Suprapubic skin (tissue), 4 donors: ENCODE data around the gene OXTR. TPM values are rescaled to one million over a fixed set of nuclear protein-coding genes. Genes with fewer than 3 reads are reported as not detected.

Source experiments
- DNase-seq, 2 donors: peaks; one replicate each; pipeline ENCODE4 v3.0.0-alpha.2; 2019; ENCODE audit warnings: low spot score in 2 of 2
- H3K27ac ChIP-seq: fragments of 200-600 bp; sonication (generic); one replicate; pipeline ENCODE4 v1.5.1; 2019
- H3K27me3 ChIP-seq: fragments of 200-600 bp; sonication (generic); one replicate; pipeline ENCODE4 v1.5.1; 2019
- H3K36me3 ChIP-seq: fragments of 200-600 bp; sonication (generic); one replicate; pipeline ENCODE4 v1.5.1; 2019
- H3K4me1 ChIP-seq: fragments of 200-600 bp; sonication (generic); one replicate; pipeline ENCODE4 v1.5.1; 2019
- H3K4me3 ChIP-seq: fragments of 200-600 bp; sonication (generic); one replicate; pipeline ENCODE4 v1.5.1; 2019; ENCODE audit warnings: mild to moderate bottlenecking
- H3K9me3 ChIP-seq: fragments of 200-600 bp; sonication (generic); one replicate; pipeline ENCODE4 v1.5.1; 2019
- EP300 ChIP-seq: sonication (generic); formaldehyde crosslinking; IDR thresholded peaks from one replicate; pipeline ENCODE4 v1.6.1; 2017; ENCODE audit warnings: antibody characterized with exemption
- POLR2A ChIP-seq, 2 donors: fragments of 450-650 bp; IDR thresholded peaks; one replicate each; pipeline ENCODE4 v1.6.1; 2017; ENCODE audit warnings: antibody characterized with exemption in 2 of 2, mild to moderate bottlenecking in 2 of 2, moderate library complexity in 2 of 2
- POLR2AphosphoS5 ChIP-seq, 3 donors: sonication (generic); formaldehyde crosslinking; IDR thresholded peaks; one replicate each; pipeline ENCODE4 v1.6.1; 2017; ENCODE audit warnings: antibody characterized with exemption in 3 of 3
- WGBS: methylation state at CpG from one replicate; pipeline ENCODE4 v1.1.5; 2018; 5-methylcytosine and 5-hydroxymethylcytosine counted together
- total RNA-seq, 4 donors: library from RNA; depleted of rRNA; stranded (reverse); fragments of >200 nt; gene quantifications; one replicate each; pipeline ENCODE4 v1.1.0, GENCODE V29; 2016
- TF ChIP-seq, protein P1 (sequence below), 2 donors: fragments of 200-600 bp in 1 of 2; fragments of 450-650 bp in 1 of 2; sonication (generic) in 1 of 2; IDR thresholded peaks; one replicate each; pipeline ENCODE4 v1.5.1; 2016 to 2019; ENCODE audit warnings: antibody characterized with exemption in 2 of 2, mild to moderate bottlenecking in 1 of 2, moderate library complexity in 1 of 2

Gene OXTR
- total RNA-seq, 4 donors from 2014 or later: 0.08 to 0.31 TPM; not detected in 2

DNA sequence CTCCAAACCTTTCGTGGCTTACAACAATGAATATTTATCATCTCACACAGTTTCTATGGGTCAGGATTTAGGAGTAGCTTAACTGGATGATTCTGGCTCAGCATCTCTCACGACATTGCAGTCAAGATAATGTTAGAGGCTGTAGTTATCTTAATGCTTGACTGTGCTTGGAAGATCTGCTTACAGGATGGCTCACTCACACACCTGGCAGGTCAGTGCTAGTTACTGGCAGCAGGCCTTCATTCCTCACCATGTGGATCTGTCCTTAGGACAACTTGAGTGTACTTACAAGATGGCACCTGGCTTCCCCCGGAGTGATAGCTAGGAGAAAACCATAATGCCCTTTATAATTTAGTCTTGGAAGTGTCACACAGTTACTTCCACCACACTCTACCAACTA is 32.8 kb upstream of the OXTR start:
- WGBS: 83% methylated on average over 3 of the region's 3 CpGs
- H3K36me3 ChIP-seq: no peaks in the 10 kb centered on the region
- no peaks in the 10 kb centered on the region for H3K4me1 ChIP-seq
- H3K27me3 ChIP-seq: no peaks in the 10 kb centered on the region
- no peak for TF ChIP-seq EP300
- TF ChIP-seq POLR2AphosphoS5 (IDR thresholded peaks at IDR 0.05): no peak
- TF ChIP-seq, protein P1, sequence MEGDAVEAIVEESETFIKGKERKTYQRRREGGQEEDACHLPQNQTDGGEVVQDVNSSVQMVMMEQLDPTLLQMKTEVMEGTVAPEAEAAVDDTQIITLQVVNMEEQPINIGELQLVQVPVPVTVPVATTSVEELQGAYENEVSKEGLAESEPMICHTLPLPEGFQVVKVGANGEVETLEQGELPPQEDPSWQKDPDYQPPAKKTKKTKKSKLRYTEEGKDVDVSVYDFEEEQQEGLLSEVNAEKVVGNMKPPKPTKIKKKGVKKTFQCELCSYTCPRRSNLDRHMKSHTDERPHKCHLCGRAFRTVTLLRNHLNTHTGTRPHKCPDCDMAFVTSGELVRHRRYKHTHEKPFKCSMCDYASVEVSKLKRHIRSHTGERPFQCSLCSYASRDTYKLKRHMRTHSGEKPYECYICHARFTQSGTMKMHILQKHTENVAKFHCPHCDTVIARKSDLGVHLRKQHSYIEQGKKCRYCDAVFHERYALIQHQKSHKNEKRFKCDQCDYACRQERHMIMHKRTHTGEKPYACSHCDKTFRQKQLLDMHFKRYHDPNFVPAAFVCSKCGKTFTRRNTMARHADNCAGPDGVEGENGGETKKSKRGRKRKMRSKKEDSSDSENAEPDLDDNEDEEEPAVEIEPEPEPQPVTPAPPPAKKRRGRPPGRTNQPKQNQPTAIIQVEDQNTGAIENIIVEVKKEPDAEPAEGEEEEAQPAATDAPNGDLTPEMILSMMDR (IDR thresholded peaks at IDR 0.05): no peak
- TF ChIP-seq POLR2A (IDR thresholded peaks at IDR 0.05): no peak
- H3K9me3 ChIP-seq: no peaks in the 10 kb centered on the region
- no peak overlapping the region for H3K4me3 ChIP-seq
- H3K27ac ChIP-seq: no peak overlapping the region
- DNase-seq: no peak

DNA sequence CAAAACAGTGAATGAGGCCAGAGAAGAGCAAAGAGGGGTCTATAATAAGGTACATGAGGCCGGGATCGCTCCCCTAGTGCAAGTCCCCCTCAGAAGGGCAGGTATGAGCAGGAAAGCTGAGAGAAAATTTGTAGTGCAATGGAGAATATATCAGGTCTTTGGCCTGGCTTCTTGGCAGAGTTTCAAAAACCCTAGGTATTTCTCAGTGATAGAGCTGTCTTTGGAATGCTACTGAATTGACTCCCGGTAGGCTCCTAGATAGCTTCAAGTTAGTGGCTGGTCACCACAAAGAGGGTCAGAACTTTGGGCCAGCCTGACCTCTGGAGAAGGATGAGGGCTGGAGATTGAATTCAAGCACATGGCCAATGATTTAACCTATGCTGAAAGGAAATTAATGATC is 30.6 kb upstream of the OXTR start:
- TF ChIP-seq, protein P1 (IDR thresholded peaks at IDR 0.05): no peak
- no peak for TF ChIP-seq EP300
- TF ChIP-seq POLR2AphosphoS5 (IDR thresholded peaks at IDR 0.05): no peak
- TF ChIP-seq POLR2A (IDR thresholded peaks at IDR 0.05): no peak
- Histone ChIP-seq H3K27me3 (no peaks in the 10 kb centered on the region), H3K9me3 (no peaks in the 10 kb centered on the region), H3K27ac (no peak overlapping the region), H3K4me1 (no peaks in the 10 kb centered on the region), H3K4me3 (no peak overlapping the region), H3K36me3 (no peaks in the 10 kb centered on the region)
- no peak for DNase-seq
- WGBS: 55% methylated on average over 3 of the region's 3 CpGs

DNA sequence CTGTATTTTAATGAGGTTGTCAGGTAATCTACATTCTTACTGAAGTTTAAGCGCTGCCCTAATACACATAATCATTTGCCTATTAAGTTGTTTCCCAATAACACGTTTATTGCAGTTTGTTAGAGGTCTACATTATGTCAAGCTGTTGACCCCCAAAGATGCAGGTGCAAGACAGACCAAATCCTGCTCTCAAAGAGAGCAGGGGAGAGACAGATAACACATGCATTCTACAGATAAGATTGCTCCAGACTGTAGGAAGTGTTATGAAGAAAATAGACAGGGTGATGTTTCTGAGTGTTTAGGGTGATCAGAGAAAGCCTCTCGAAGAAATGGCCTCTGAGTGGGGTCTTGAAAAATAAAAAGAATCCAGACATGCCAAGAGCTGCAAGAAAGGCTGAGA is 24.8 kb upstream of the OXTR start:
- Histone ChIP-seq H3K4me1 (no peaks in the 10 kb centered on the region), H3K9me3 (peaks cover 5% of the 10 kb centered on the region), H3K27me3 (no peaks in the 10 kb centered on the region), H3K27ac (no peak overlapping the region), H3K36me3 (no peaks in the 10 kb centered on the region), H3K4me3 (no peak overlapping the region)
- TF ChIP-seq, protein P1 (IDR thresholded peaks at IDR 0.05): no peak
- TF ChIP-seq POLR2A (IDR thresholded peaks at IDR 0.05) (no peak), EP300 (no peak), POLR2AphosphoS5 (IDR thresholded peaks at IDR 0.05) (no peak)
- no peak for DNase-seq
- 85% methylated on average over 3 of the region's 3 CpGs for WGBS

DNA sequence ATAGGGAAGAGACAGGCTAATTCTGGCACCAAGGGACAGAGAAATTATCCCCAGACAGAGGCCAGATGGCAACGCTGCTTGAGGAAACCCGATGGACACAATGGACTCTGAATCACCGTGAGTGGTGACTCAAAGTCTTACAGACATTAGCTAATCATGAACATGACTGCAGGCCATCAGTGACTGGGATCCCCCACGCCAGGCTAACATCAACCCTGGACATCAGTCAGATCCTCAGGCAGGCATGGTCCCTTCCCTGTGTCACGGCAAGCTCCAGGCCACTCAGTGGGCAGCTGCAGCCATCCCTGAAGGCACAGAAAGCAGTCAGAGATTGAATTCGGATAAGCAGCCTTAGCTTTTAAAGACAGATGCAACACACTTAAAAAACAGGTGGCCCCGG is 23.8 kb upstream of the OXTR start:
- Histone ChIP-seq H3K27ac (no peak overlapping the region), H3K36me3 (no peaks in the 10 kb centered on the region), H3K4me1 (no peaks in the 10 kb centered on the region), H3K9me3 (peaks cover 5% of the 10 kb centered on the region), H3K27me3 (no peaks in the 10 kb centered on the region), H3K4me3 (no peak overlapping the region)
- no peak for DNase-seq
- TF ChIP-seq, protein P1 (IDR thresholded peaks at IDR 0.05): no peak
- TF ChIP-seq POLR2AphosphoS5 (IDR thresholded peaks at IDR 0.05): no peak
- TF ChIP-seq EP300: no peak
- TF ChIP-seq POLR2A (IDR thresholded peaks at IDR 0.05): no peak
- WGBS: 90% methylated on average over 5 of the region's 7 CpGs

DNA sequence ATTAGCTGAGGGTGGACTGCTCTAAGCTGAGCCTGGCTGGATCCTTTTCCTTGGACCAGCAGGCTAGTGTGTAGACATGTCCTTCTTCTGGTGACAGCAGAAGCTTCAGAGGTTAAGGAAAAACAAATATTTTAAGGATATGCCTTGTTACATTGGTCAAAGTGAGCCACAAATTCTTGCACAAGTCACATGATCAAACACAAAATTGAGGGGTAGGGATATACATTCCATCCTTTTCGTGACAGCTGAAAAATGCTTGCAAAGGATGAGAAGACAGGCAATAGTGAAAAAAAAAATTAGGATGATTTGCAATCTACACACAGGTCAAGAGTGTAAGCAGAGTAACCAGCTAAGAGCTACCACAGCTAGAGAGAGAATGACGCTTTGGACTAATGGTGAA is 21.1 kb upstream of the OXTR start:
- Histone ChIP-seq H3K36me3 (no peaks in the 10 kb centered on the region), H3K27ac (no peak overlapping the region), H3K4me1 (no peaks in the 10 kb centered on the region), H3K4me3 (no peak overlapping the region), H3K9me3 (peaks cover 5% of the 10 kb centered on the region), H3K27me3 (no peaks in the 10 kb centered on the region)
- no peak for DNase-seq
- TF ChIP-seq EP300 (no peak), POLR2A (IDR thresholded peaks at IDR 0.05) (no peak), POLR2AphosphoS5 (IDR thresholded peaks at IDR 0.05) (no peak)
- TF ChIP-seq, protein P1 (IDR thresholded peaks at IDR 0.05): no peak
- 82% methylated on average over 2 of the region's 2 CpGs for WGBS
